GM19324 (cell line): ENCODE results near the gene COL5A1.
"Not testable (repeated sequence)": the region's sequence is repeated elsewhere in the genome, so short reads cannot be mapped to it uniquely, and the experiment has no call there.

Source experiments
- ATAC-seq: cut with Tn5 transposase; IDR thresholded peaks from one replicate; pipeline ENCODE4 v1.9.1; 2021; ENCODE audit warnings: mild to moderate bottlenecking, moderate library complexity; ENCODE audit not compliant: unreplicated experiment, low FRiP score

COL5A1 gene

DNA sequence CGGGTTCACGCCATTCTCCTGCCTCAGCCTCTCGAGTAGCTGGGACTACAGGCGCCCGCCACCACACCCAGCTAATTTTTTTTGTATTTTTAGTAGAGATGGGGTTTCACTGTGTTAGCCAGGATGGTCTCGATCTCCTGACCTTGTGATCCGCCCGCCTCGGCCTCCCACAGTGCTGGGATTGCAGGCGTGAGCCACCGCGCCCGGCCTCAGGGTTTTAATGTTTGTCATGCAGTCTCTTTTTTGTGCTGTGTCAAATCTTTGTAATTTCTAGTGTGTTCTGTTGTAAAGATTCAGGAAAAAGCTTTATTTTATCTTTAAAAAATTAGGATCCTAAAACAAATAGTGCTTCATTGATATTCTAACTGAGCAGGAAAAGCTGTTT, 62.1 kb downstream of the COL5A1 start:
- not testable (repeated sequence) for ATAC-seq

DNA sequence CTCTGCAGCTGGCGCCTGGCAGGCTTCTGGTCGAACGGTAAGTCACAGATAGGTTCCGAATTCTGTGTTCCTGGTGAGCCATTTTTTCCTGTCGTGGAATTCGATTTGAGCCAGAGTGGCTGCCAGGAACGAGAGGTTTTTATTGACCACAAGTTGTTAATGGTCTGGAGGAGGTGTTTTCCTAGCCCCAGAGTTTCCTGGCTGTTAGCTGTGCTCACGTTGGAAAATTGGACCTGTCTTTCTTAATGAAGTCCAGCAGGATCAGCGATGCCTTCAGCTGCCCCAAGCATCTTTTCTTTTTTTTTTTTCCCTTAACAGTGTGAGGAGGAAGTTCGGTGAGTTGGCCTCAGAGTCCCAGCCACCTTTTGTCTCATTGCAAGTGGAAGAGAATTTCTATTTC, 62.9 kb downstream of the COL5A1 start:
- no peak for ATAC-seq

DNA sequence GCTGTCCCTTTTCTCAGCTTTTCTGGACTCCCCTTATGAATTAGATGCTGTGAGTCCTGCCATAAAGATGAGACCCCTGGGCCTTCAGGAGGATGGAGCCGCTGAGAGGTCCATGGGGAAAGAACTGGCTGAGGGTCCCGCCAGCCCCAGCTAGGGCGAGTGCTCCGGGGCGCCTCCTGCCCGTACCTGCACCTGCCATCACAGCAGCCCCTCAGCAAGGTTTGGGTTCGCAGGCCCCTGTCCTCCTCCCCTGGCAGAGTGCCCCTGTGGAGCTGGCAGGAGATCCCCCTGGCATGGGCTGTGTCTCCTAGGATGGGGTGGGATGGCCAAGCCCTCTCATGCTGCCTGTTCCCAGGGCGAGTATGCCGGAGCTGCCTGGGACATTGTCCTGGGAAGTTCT, 64.2 kb downstream of the COL5A1 start:
- ATAC-seq = no peak

DNA sequence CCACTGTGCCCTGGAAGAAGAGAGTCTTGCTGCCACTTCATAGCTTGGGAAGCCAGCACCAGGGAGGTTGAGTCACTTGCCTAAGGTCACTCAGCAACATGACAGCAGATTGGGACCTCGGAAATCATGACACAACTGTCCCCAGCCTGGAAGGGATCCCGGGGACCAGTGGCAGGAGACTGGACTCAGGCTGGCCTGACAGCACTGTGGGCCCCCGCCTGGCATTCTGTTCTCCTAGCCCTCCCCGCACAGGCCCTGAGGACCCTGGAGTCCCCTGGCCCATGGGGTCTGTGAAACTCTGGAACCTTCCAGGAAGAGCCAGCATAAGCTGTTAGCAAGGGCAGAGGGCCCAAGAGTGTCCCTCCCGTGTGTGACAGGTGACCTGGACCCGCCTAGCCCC, 64.9 kb downstream of the COL5A1 start:
- ATAC-seq = no peak

DNA sequence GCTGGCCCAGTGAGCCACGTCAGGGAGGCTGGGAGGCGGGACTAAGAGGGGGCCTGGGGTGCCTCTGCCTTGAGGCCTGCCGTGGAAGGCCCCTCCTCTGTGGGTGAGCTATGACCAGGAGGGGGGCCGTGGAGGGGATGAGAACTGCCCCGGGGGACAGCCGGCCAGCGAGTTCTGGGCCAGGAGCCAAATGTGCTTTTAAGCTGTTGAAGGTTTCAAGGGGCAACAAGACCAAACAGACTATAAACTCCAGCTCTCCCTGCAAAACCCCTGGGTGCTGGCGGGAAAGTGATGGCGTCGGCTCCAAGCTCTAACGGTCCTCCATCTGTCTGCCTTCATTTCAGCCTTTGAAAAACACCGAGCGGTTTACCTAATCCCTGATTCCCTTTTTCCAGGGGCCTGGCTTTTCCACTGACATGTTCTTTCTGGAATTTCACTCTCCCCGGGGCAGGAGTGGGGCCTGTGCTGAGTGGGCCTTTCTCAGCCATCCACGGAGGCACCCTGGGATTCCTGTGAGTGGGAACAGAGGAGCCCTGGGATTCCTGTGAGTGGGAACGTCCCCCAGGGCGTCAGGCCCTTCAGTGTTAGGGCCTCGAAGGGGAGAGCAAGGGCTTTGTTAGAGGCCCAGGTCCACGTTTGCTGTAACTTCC, 65.6 kb downstream of the COL5A1 start:
- ATAC-seq = no peak

DNA sequence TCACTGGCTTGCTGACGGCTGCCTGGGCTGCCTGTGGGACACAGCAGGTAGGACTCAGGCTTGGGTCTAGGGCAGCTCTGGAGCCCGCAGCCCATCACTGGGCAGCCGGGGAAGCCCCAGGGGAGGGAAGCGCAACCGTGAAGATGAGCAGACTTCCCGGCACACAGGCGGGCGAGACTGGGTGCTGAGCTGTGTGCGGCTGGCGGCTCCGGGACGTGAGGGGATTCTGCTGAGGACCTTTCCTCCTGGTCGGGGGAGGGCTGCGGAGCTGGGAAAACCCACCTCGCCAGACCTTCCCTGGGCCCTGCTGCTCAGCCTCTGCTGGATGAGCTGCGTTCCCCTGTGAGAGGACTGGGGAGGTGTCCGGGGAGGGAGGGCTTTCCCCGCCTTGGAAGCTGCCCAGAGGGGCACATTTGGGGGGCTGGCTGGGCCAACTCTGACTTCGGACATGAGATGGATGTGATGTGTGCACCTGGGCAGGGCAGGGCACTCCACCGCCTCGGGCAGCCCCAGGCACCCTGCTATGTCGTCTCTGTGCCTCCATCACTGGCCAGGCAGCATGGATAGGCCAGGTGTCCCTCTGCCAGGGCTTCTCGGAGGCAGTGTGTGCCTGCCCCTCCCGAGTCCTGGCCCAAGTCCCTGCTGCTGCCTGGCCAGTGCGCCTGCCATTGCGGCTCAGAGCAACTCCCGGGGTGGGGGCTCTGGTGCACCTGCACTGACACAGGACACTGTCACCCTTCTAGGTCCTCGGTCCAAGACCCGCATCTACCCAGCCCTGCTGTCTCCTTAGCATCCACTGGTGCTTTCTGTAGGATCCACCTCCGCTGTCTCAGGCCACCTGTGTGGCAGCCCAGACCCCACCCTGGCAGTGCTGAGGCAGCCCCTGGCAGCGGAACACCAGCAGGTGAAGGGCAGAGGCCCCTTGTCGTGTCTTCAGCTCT, 66.4 kb downstream of the COL5A1 start:
- ATAC-seq = no peak

DNA sequence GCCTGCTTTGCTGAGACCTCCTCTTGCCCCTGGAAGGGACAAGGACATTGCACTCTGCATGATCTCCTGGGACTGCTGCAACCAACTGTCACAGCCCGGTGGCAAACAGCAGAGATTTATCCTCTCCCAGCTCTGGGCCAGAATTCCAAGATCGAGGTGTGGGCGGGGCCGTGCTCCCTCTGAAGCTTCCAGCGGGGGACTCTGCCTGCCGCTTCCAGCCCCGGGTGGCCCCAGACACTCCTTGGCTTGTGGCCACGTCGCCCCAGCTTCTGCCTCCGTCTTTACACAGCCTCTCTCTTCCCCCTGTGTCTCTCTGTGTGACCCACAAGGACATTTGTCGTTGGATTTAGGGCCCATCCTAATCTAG, 67.1 kb downstream of the COL5A1 start:
- no peak for ATAC-seq

DNA sequence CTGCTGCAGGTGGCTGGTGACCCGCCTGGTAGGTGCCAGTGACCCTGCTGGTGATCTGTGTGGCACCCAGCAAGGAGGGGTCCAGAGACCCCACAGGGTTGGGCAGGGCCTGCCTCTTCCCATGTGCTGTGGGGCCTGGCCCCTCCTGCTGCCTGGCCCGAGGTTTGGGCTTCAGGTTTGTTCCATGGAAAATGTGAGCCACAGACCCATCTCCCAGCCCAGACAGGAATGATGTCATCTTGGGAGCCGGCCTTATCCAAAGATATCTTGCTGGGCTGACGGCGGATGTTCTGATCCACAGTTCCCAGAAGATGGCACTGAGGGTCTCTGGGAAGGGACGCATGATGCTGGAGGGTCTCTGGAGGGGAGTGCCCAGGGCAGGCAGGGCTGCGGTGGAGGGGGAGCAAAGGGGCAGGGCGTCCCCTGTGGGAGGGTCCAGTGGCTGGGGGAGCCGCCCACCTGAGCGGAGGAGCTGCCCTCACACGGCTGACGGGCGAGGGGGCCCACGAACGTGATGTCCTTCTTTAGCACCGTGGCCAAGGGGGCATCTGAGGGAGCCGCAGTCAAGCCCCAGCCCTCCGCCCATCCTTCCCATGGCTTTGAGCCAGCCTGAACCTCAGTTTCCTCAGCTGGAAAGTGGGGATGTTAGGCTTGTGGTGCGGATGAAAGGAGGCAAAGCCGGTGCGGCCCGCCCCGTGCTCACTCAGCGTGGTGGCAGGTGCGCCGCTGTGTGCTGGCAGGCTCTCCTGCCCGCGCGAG, 68.1 kb downstream of the COL5A1 start:
- ATAC-seq = no peak

DNA sequence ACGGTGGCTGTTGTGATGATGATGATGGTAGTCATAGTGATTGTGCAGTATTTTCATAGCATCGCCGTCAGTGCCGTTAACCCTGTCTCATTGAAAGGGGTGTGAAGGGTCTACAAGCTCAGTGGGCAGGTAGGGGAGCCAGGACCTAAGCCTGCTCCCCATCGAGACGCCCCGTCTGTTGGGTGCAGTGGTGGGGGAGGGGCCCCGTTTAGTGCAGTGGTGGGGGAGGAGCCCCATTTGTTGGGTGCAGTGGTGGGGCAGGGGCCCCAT, 68.6 kb downstream of the COL5A1 start:
- ATAC-seq = no peak

DNA sequence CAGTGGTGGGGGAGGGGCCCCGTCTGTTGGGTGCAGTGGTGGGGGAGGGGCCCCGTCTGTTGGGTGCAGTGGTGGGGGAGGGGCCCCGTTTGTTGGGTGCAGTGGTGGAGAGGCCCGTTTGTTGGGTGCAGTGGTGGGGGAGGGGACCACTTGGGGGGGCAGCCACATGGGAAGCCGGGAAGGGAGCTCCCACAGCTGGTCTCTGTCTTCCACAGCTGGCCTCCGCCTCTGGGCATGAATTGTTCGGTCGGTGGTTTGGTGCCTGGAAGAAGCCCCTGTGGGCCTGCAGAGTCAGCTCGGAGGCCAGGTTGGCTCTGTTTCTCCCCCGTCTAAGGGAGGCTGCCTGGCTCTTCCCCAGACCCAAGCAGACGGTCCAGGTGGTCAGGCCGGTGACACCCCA, 69.3 kb downstream of the COL5A1 start:
- ATAC-seq = no peak

DNA sequence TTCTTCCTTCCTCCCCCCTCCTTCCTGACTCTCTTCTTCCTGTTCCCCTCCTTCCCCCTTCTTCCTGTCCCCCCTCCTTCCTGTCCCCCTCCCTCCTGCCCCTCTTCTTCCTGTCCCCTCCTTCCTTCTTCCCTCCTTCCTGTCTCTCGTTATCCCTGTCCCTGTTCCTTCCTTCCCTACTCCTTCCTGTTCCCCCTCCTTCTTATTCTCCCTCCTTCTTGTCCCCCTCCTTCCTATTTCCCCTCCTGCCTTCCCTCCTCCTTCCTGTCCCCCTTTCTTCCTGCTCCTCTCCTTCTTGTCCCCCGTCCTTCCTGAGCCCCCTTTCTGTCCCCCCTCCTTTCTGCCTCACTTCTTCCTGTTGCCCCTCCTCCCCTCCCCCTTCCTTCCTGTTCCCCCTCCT, 70.6 kb downstream of the COL5A1 start:
- ATAC-seq = no peak

DNA sequence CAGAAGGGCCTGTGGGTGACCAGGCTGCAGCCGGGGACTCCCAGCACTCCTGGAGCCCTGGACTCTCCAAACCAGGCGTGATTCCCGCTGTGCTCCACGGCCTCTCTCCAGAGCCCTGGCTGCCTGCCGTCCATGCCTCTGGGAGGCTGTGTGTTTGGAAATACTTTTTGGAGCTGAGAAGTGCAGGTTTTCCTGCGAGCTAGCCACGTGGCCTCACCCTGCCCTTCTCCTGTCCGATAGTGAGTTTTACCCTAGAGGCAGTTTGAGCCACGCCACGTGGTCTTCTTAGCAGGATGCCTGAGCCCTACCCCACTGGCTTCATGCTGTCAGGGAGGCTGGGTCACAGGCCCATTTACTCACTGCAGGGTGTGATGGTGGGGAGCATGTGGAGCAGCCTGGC, 71.3 kb downstream of the COL5A1 start:
- ATAC-seq = no peak

DNA sequence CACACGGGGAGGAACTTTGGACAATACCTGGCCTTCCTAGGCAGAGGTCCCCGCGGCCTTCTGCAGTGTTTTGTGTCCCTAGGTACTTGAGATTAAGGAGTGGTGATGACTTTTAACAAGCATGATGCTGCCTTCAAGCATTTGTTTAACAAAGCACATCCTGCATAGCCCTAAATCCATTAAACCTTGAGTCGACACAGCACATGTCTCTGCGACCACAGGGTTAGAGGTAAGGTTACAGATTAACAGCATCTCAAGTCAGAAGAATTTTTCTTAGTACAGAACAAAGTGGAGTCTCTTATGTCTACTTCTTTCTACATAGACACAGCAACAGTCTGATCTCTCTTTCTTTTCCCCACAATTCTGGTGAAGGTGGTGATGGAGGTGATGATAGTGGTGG, 73.9 kb downstream of the COL5A1 start:
- not testable (repeated sequence) for ATAC-seq

DNA sequence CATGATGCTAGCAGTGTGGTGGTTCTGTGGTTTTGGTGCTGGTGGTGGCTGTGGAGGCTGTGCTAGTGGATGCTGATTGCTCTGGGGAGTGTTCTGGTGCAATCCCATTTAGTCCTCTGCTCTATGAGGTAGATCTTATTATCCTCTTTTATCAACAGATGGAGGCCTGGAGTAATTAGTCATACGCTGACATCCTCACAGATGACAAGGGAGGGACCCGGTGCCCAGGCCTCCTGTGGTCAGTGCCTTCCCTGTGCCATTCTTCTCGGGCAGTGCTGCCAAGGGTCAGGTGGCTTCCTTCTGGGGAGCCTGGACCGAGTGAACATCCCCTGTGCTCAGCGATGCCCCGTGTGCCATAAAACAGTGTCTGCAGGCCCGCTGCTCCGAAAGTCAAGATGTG, 74.5 kb downstream of the COL5A1 start:
- ATAC-seq = no peak

DNA sequence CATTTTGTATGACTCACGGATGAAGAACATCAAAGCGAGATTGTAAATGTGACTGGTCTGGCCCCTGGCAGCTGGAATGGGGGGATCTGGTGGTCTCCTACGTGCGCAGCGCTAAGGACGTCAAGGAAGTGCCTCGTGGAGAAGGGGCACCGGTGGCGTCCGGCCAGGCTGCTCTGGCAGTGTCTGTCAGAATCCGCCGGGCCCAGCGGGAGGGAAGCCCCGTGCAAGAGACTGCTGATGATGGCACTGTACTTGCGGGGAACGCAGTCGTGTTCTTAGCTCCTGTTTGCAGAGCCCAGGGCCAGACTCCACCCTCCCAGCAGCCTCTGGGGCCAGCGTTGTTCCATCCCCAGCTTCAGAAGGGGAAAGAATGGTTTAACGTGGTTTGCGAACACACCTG, 75.5 kb downstream of the COL5A1 start:
- no peak for ATAC-seq

DNA sequence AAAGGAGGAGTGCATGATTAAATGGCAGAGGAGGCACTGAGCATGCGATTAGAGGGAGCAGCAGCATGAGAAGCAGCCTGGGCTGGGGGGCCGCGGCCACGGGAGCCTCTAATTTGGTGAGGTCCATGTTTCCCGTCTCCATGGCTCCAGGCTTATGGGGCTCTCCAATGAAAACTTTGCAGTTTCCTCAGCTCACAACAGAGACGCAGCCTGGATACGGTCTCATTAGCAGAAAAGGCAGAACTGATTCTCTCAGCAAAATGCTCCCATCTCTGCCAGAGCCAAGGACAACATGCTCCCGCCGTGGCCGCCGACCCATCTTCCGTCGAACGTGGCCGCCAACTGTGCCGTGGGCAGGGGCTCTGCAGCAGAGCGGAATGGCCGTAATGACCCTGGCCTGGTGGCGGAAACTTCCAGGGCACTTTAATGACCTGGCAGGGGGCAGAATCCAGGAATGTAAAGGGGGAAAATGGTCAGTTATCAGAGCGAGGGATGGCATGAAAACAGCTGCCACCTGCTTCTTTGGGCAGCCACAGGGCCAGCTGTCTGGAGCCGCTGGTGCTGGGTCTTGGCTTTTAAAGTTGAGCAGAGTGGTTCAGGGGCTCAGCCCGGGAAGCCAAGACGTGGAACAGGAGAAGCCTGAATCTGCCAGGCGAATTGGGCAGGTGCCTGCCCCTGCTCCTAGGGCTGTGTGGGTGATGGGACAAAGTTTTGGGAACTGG, 76.5 kb downstream of the COL5A1 start:
- no peak for ATAC-seq

DNA sequence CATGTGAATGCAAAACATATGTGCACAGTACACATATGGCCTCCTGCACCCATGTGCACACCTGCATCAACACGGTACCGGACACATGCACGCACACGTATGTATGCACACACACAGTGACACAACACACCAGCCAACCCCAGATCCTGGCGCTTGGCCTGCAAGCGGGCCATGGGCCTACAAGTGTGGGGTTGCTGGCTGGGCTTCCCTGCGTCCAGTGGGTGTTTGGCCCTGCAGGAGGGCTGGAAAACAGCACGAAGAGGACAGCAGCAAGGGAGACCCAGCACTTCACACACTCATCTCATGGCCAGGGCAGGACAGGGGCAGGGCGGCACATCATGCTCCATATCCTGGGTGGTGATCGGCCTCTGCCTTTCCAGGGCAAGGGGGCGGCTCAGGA, 77.7 kb downstream of the COL5A1 start:
- ATAC-seq = no peak

DNA sequence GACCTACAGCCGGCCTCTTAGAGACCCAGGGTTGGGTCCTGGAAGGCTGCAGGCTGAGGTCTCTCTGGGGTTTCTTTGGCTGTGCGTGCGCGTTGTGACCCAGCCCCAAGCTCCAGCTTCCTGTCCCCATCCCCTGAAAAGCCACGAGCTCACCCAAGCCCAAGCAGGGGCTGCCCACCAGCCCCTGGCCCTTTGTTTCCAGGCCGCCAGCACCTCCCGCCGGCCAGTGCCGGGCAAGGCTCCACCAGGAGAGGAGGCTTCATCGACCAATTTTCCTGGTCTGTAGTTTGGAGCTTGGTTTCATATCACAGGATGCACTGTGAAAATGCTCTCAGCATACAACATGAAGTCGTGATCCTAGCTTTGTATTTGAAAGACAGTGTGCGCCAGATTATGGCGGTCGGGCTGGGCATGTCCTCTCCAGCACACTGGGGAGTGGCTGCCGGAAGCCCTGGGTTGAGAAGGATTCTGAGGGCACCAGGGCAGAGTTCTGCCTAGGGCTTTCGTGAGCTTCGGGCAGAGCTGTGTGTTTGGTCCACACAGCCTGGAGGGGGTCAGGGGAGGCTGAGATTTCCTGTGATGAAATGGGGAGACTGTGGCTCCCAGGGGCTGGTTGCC, 78.6 kb downstream of the COL5A1 start:
- no peak for ATAC-seq

DNA sequence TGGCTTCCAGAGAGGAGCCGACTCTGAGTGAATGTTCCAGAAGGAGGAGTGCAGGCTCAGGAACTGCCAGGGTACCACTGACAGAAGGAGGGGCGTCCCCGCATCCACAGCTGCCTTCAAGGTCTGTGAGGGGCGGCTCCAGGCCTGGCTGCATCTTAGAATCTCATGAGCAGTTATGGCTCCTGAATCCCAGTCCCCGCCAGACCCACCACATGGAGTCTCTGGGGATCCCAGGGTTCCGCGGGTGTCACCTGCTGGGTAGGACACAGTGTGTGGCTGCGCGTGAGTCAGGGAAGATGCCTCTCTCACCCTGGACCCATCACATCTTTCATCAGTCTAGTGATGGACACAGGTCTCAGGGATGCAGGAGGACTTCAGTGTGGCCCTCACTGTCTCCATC, 79.2 kb downstream of the COL5A1 start:
- ATAC-seq = no peak

DNA sequence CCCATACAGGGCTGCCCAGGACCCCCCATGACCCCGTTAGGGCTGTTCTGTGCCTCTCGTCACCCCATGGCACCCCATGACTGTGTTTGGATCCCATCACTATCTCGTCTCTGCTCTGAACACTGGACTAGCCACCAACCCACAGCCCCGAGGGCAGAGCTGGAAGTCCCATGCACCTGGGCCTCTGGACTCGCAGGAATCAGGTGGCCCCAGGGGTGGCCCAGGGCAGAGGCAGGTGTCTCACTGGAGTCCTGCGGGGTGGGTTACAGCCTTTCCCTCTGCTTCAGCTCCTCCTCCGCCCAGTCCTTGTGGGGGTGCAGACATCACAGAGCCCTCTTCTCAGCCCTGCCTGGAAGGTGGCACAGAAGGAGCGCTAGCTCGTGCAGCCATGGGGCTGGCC, 79.7 kb downstream of the COL5A1 start:
- no peak for ATAC-seq
